ENCODE measurements around the gene AIM2. TPM values are rescaled to one million over a fixed set of nuclear protein-coding genes. Genes with fewer than 3 reads are reported as not detected.

AIM2 gene
- polyA plus RNA-seq, 3 donors: 6.1 to 9.8 (median 9.0) TPM

DNA sequence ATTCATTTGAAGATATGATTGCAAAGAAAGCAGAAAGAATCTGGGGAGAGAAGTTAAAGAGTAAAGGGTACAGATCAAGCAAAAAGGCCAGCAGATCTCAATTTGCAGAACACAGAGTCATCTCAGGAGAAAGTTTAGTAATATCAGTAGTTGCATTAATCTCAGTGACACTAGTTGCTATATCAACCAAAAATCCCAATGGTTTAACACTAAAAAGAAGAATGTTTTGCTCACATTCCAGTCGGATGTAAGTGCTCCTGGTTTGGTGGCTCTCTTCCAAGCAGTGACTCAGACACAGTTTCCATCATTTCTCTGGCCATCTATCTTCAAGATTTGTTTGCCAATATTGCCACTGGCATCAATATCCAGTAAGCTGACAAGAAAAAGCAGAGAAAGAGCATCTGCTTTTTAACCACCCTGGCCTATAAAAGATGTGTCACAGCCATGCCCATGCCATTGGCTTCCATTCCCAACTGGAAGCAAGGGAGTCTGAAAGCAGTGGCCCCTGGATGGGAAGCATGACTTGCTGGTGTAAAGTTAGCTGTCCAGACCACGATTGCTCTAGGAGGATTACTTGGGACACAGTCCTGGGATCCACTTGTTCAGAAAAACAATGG is 45.5 kb upstream of the AIM2 start:
- no peak overlapping the region for H3K9ac ChIP-seq (ENCODE audit: insufficient read depth, low read length, poor library complexity, severe bottlenecking)
- H3K9me3 ChIP-seq (replicated peaks in 1 of 2; ENCODE audit: control insufficient read depth in 1 of 2, insufficient read depth in 1 of 2, low read length in 2 of 2): no peaks in the 10 kb centered on the region
- no peak overlapping the region for H3K27ac ChIP-seq (ENCODE audit: low read depth in 1 of 2, low read length in 2 of 2)
- no peak overlapping the region for H3K4me2 ChIP-seq (replicated peaks; ENCODE audit: extremely low read depth, low read length, poor library complexity, severe bottlenecking)
- TF ChIP-seq, protein P1, sequence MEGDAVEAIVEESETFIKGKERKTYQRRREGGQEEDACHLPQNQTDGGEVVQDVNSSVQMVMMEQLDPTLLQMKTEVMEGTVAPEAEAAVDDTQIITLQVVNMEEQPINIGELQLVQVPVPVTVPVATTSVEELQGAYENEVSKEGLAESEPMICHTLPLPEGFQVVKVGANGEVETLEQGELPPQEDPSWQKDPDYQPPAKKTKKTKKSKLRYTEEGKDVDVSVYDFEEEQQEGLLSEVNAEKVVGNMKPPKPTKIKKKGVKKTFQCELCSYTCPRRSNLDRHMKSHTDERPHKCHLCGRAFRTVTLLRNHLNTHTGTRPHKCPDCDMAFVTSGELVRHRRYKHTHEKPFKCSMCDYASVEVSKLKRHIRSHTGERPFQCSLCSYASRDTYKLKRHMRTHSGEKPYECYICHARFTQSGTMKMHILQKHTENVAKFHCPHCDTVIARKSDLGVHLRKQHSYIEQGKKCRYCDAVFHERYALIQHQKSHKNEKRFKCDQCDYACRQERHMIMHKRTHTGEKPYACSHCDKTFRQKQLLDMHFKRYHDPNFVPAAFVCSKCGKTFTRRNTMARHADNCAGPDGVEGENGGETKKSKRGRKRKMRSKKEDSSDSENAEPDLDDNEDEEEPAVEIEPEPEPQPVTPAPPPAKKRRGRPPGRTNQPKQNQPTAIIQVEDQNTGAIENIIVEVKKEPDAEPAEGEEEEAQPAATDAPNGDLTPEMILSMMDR (IDR thresholded peaks at IDR 0.05): no peak
- 92% methylated on average over 2 of the region's 2 CpGs for WGBS (ENCODE audit: insufficient coverage)
- no peaks in the 10 kb centered on the region for H4K20me1 ChIP-seq (ENCODE audit: insufficient read depth, low read length)
- Mint-ChIP-seq H3K27me3 (ENCODE audit: low read depth in 3 of 3) (peaks cover 0 to 5% (median 1%) of the 10 kb centered on the region in 3 donors), H3K36me3 (no peaks in the 10 kb centered on the region), H3K4me3 (no peak overlapping the region), H3K4me1 (peaks cover 4% of the 10 kb centered on the region), H3K27ac (no peak overlapping the region), H3K9me3 (no peaks in the 10 kb centered on the region)
- H3K27me3 ChIP-seq (ENCODE audit: control insufficient read depth in 2 of 2, insufficient read depth in 2 of 2, low read length in 2 of 2): no peaks in the 10 kb centered on the region
- no peaks in the 10 kb centered on the region for H3K36me3 ChIP-seq (replicated peaks in 1 of 2; ENCODE audit: control insufficient read depth in 1 of 2, insufficient read depth in 2 of 2, low read length in 2 of 2)
- H3K4me1 ChIP-seq (ENCODE audit: control insufficient read depth in 1 of 2, insufficient read depth in 2 of 2, low read length in 2 of 2): no peaks in the 10 kb centered on the region
- intact Hi-C loops (cut with micrococcal nuclease): no loop called here
- no peak overlapping the region for H2AFZ ChIP-seq (ENCODE audit: insufficient read depth, low read depth, low read length, poor library complexity, severe bottlenecking)
- H3K79me2 ChIP-seq (ENCODE audit: insufficient read depth, low read length): no peaks in the 10 kb centered on the region
- no peak overlapping the region for H3K4me3 ChIP-seq (replicated peaks in 1 of 3; ENCODE audit: low read depth in 2 of 3, low read length in 3 of 3)
- no peak for DNase-seq

DNA sequence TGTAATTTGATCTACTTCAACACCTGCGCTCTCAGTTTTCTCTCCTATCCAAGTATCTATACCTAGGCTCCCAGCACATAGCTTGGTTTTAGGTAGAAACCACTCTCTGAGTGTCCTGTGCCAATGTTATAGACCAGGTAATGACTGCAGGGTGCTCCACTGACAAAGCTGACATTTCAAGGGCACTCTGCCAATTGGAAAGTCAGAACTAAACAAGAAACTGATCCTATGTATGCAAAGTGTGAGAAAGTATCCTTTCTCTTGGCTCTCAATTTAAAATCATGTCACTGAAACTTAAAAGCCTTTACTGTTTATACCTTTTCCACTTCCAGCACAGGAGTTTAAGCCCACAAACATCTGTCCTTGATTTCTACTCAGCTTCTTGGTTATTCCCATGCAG is 45.0 kb upstream of the AIM2 start:
- Histone ChIP-seq H3K27ac (ENCODE audit: low read depth in 1 of 2, low read length in 2 of 2) (no peak overlapping the region), H3K9me3 (replicated peaks in 1 of 2; ENCODE audit: control insufficient read depth in 1 of 2, insufficient read depth in 1 of 2, low read length in 2 of 2) (no peaks in the 10 kb centered on the region), H3K9ac (ENCODE audit: insufficient read depth, low read length, poor library complexity, severe bottlenecking) (no peak overlapping the region), H3K4me2 (replicated peaks; ENCODE audit: extremely low read depth, low read length, poor library complexity, severe bottlenecking) (no peak overlapping the region), H4K20me1 (ENCODE audit: insufficient read depth, low read length) (no peaks in the 10 kb centered on the region), H3K79me2 (ENCODE audit: insufficient read depth, low read length) (no peaks in the 10 kb centered on the region), H3K36me3 (replicated peaks in 1 of 2; ENCODE audit: control insufficient read depth in 1 of 2, insufficient read depth in 2 of 2, low read length in 2 of 2) (no peaks in the 10 kb centered on the region), H3K27me3 (ENCODE audit: control insufficient read depth in 2 of 2, insufficient read depth in 2 of 2, low read length in 2 of 2) (no peaks in the 10 kb centered on the region), H3K4me1 (ENCODE audit: control insufficient read depth in 1 of 2, insufficient read depth in 2 of 2, low read length in 2 of 2) (no peaks in the 10 kb centered on the region), H2AFZ (ENCODE audit: insufficient read depth, low read depth, low read length, poor library complexity, severe bottlenecking) (no peak overlapping the region), H3K4me3 (replicated peaks in 1 of 3; ENCODE audit: low read depth in 2 of 3, low read length in 3 of 3) (no peak overlapping the region)
- H3K4me1 Mint-ChIP-seq: peaks cover 4% of the 10 kb centered on the region
- no peak overlapping the region for H3K27ac Mint-ChIP-seq
- no peaks in the 10 kb centered on the region for H3K9me3 Mint-ChIP-seq
- intact Hi-C loops (cut with micrococcal nuclease): no loop called here
- peaks cover 0 to 5% (median 1%) of the 10 kb centered on the region in 3 donors for H3K27me3 Mint-ChIP-seq (ENCODE audit: low read depth in 3 of 3)
- TF ChIP-seq, protein P1 (IDR thresholded peaks at IDR 0.05): no peak
- no peaks in the 10 kb centered on the region for H3K36me3 Mint-ChIP-seq
- no peak overlapping the region for H3K4me3 Mint-ChIP-seq
- no CpG with 5 or more reads among the region's 1 CpG for WGBS (ENCODE audit: insufficient coverage)
- no peak for DNase-seq

Data from CD14-positive monocyte (primary cell).